Nephron progenitor cell (in vitro differentiated cells): ENCODE measurements around the gene VSIR.

Experiments used
- DNase-seq: peaks from one replicate; pipeline ENCODE4 v3.0.0; 2021
- H3K27ac Mint-ChIP-seq: 2 replicates; pipeline ENCODE4 v1.8.0; 2021; ENCODE audit warnings: mild to moderate bottlenecking, moderate library complexity, mixed read lengths
- H3K27me3 Mint-ChIP-seq: 2 replicates; pipeline ENCODE4 v1.8.0; 2021; ENCODE audit warnings: mild to moderate bottlenecking, low read depth, mixed read lengths; ENCODE audit not compliant: poor library complexity
- H3K36me3 Mint-ChIP-seq: 2 replicates; pipeline ENCODE4 v1.8.0; 2021; ENCODE audit warnings: low read depth, mixed read lengths
- H3K4me1 Mint-ChIP-seq: 2 replicates; pipeline ENCODE4 v1.8.0; 2021; ENCODE audit warnings: mixed read lengths
- H3K4me3 Mint-ChIP-seq: 2 replicates; pipeline ENCODE4 v1.8.0; 2021; ENCODE audit warnings: mild to moderate bottlenecking, moderate library complexity, mixed read lengths
- H3K9me3 Mint-ChIP-seq: 2 replicates; pipeline ENCODE4 v1.8.0; 2021; ENCODE audit warnings: mild to moderate bottlenecking, moderate library complexity, mixed read lengths
- TF ChIP-seq, protein P1 (sequence below): fragments of 200-600 bp; sonication (generic); IDR thresholded peaks from 2 replicates; pipeline ENCODE4 v1.5.0; 2021; ENCODE audit warnings: antibody characterized with exemption

The VSIR gene

GRCh38 chr10:71697938-71698709 lies 75.2 kb downstream of the VSIR start:
- Mint-ChIP-seq H3K9me3 (no peaks in the 10 kb centered on the region), H3K27me3 (peaks cover 15% of the 10 kb centered on the region), H3K27ac (no peak overlapping the region), H3K4me3 (no peak overlapping the region), H3K36me3 (no peaks in the 10 kb centered on the region), H3K4me1 (peaks cover 29% of the 10 kb centered on the region)
- TF ChIP-seq, protein P1, sequence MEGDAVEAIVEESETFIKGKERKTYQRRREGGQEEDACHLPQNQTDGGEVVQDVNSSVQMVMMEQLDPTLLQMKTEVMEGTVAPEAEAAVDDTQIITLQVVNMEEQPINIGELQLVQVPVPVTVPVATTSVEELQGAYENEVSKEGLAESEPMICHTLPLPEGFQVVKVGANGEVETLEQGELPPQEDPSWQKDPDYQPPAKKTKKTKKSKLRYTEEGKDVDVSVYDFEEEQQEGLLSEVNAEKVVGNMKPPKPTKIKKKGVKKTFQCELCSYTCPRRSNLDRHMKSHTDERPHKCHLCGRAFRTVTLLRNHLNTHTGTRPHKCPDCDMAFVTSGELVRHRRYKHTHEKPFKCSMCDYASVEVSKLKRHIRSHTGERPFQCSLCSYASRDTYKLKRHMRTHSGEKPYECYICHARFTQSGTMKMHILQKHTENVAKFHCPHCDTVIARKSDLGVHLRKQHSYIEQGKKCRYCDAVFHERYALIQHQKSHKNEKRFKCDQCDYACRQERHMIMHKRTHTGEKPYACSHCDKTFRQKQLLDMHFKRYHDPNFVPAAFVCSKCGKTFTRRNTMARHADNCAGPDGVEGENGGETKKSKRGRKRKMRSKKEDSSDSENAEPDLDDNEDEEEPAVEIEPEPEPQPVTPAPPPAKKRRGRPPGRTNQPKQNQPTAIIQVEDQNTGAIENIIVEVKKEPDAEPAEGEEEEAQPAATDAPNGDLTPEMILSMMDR, result no peak
- DNase-seq, result no peak
